NB4 (cell line): ENCODE measurements around the gene GNG2.
A peak's percentile ranks its signal among the peaks of the same experiment; 100 is the strongest.

Experiments
- DNase-seq: peaks from one replicate; pipeline ENCODE4 v3.0.0; 2010; ENCODE audit warnings: low read depth
- H3K4me3 ChIP-seq: one replicate; pipeline ENCODE4 v1.5.1; 2011; ENCODE audit warnings: mild to moderate bottlenecking, low read depth, low read length, moderate library complexity
- CTCF ChIP-seq: IDR thresholded peaks from one replicate; pipeline ENCODE4 v1.5.1; 2012; ENCODE audit warnings: low read depth, low read length
- MAX ChIP-seq: IDR thresholded peaks from 2 replicates; pipeline ENCODE4 v1.6.1; 2011; ENCODE audit warnings: low read depth, low read length
- MYC ChIP-seq: IDR thresholded peaks from 2 replicates; pipeline ENCODE4 v1.6.1; 2011; ENCODE audit warnings: low read depth, low read length
- POLR2A ChIP-seq: IDR thresholded peaks from 2 replicates; pipeline ENCODE4 v1.6.1; 2011; ENCODE audit warnings: mild to moderate bottlenecking; ENCODE audit not compliant: insufficient read length; ENCODE audit errors: extremely low read depth

Gene GNG2

GRCh38 chr14:51834240-51834639, 26.2 kb upstream of the GNG2 start:
- H3K4me3 ChIP-seq = no peak overlapping the region
- no peak for DNase-seq
- no peak for TF ChIP-seq MYC
- no peak for TF ChIP-seq MAX
- TF ChIP-seq CTCF = no peak
- TF ChIP-seq POLR2A = no peak

GRCh38 chr14:51836417-51836816, 24.0 kb upstream of the GNG2 start:
- peak; percentile 42 for DNase-seq
- TF ChIP-seq CTCF (no peak), POLR2A (no peak), MYC (no peak), MAX (no peak)

GRCh38 chr14:51844081-51844881, 16.1 kb upstream of the GNG2 start:
- TF ChIP-seq MAX (no peak), MYC (no peak), CTCF (no peak)
- DNase-seq = peak; percentile 35
- H3K4me3 ChIP-seq = no peak overlapping the region

More at GRCh38 chr14:51836417-51836816, 24.0 kb upstream of the GNG2 start:
- no peak overlapping the region for H3K4me3 ChIP-seq

- TF ChIP-seq POLR2A = no peak
- TF ChIP-seq CTCF = no peak
- no peak for TF ChIP-seq MYC
- no peak for TF ChIP-seq MAX
- peak; percentile 49 for DNase-seq
- H3K4me3 ChIP-seq = no peak overlapping the region
Observed at GRCh38 chr14:51845811-51846210, 14.6 kb upstream of the GNG2 start.

GRCh38 chr14:51846631-51847488, 13.6 kb upstream of the GNG2 start:
- peak overlapping the region; percentile 43 for H3K4me3 ChIP-seq
- peak; percentile 99 for DNase-seq
- TF ChIP-seq POLR2A = no peak
- no peak for TF ChIP-seq CTCF
- TF ChIP-seq MAX = peak; percentile 55
- TF ChIP-seq MYC = peak; percentile 21; the same call in 1 of the 2 replicates
